Calu3 (cell line): ENCODE measurements around the gene ZNF264. TPM values are rescaled to one million over a fixed set of nuclear protein-coding genes. Genes with fewer than 3 reads are reported as not detected.

Experiments used
- BruUV-seq: library from RNA; stranded (reverse); fragments of 400-500 nt; replicated peaks from 2 replicates; lab custom pipeline; 2021; lab: Mats Ljungman, UMichigan
- CTCF ChIA-PET: fragments of 300-600 bp; sonication (Branson Sonifier 250); formaldehyde crosslinking; loops from one replicate; lab custom pipeline; 2022; ENCODE audit warnings: antibody characterized with exemption; lab: Charles Lee
- DNase-seq: peaks from one replicate; pipeline ENCODE4 v3.0.0; 2022
- H3K27ac Mint-ChIP-seq: one replicate; pipeline ENCODE4 v1.8.0; 2022; ENCODE audit warnings: mixed read lengths; ENCODE audit not compliant: unreplicated experiment
- H3K27me3 Mint-ChIP-seq: one replicate; pipeline ENCODE4 v1.8.0; 2022; ENCODE audit warnings: mixed read lengths; ENCODE audit not compliant: unreplicated experiment
- H3K36me3 Mint-ChIP-seq: one replicate; pipeline ENCODE4 v1.8.0; 2022; ENCODE audit warnings: mild to moderate bottlenecking, moderate library complexity, mixed read lengths; ENCODE audit not compliant: insufficient read depth, unreplicated experiment
- H3K4me1 Mint-ChIP-seq: one replicate; pipeline ENCODE4 v1.8.0; 2022; ENCODE audit warnings: mild to moderate bottlenecking, low read depth, mixed read lengths; ENCODE audit not compliant: unreplicated experiment
- H3K4me3 Mint-ChIP-seq: one replicate; pipeline ENCODE4 v1.8.0; 2022; ENCODE audit warnings: mild to moderate bottlenecking, low read depth, moderate library complexity, mixed read lengths; ENCODE audit not compliant: unreplicated experiment
- H3K9me3 Mint-ChIP-seq: one replicate; pipeline ENCODE4 v1.8.0; 2022; ENCODE audit warnings: low read depth, mixed read lengths; ENCODE audit not compliant: unreplicated experiment
- intact Hi-C: fragments of 100-400 bp; cut with micrococcal nuclease; formaldehyde crosslinking; loops from one replicate; pipeline ENCODE4 v1.10.0; 2022; ENCODE audit not compliant: unreplicated experiment
- total RNA-seq: library from RNA; stranded (reverse); gene quantifications from 2 replicates; pipeline ENCODE4 v1.2.3, GENCODE V29; 2022
- TF ChIP-seq, protein P1 (sequence below): fragments of 200-600 bp; IDR thresholded peaks from one replicate; pipeline ENCODE4 v1.8.0; 2022; ENCODE audit warnings: antibody characterized with exemption; ENCODE audit not compliant: unreplicated experiment

Gene ZNF264
- total RNA-seq, 1 experiment from 2014 or later = 28.7 TPM

DNA sequence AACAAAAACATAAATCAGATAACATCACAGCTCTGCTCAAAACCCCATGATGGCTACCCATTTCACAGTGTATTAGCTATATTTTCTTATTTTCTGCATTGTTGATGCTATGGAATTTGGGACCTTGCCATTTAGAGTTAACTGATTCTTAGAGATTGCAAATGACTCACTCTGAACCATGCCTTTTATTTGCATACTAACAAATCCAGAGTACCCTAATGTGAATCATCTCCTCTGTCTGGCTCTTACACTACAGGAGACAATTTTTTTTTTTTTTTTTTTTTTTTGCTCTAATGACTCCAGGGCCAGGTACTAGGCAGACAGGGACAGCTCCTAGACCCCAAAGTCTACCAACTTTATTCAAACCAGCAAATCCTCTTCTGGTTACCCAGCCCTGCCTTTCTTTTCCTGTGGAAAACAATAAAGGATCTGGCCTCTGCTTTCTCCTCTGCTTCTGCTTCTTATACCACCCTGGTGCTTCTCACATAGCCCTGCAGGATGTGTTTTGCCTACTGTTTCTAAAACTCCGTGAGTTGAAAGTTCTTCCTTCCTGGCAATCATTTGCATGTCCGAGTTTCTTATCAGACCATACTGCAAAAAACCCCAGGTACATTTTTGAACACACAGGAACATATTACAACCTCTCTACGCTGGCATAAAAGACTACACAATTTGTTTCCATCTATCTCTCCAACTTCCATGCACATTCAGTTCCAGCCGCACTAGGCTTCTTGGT is 78.4 kb downstream of the ZNF264 start:
- H3K9me3 Mint-ChIP-seq = peaks cover 10% of the 10 kb centered on the region
- CTCF ChIA-PET = interaction anchor here (0.7 kb wide), 2 partner anchors 37 to 966 kb away, joined by 6 to 10 read pairs; no protein-coding TSS in a partner anchor
- intact Hi-C loops = no loop called here
- H3K4me3 Mint-ChIP-seq = no peak overlapping the region
- no peaks in the 10 kb centered on the region for H3K4me1 Mint-ChIP-seq
- H3K27me3 Mint-ChIP-seq = no peaks in the 10 kb centered on the region
- no peak for DNase-seq
- no peak overlapping the region for H3K27ac Mint-ChIP-seq
- no TSS peak for BruUV-seq
- TF ChIP-seq, protein P1, sequence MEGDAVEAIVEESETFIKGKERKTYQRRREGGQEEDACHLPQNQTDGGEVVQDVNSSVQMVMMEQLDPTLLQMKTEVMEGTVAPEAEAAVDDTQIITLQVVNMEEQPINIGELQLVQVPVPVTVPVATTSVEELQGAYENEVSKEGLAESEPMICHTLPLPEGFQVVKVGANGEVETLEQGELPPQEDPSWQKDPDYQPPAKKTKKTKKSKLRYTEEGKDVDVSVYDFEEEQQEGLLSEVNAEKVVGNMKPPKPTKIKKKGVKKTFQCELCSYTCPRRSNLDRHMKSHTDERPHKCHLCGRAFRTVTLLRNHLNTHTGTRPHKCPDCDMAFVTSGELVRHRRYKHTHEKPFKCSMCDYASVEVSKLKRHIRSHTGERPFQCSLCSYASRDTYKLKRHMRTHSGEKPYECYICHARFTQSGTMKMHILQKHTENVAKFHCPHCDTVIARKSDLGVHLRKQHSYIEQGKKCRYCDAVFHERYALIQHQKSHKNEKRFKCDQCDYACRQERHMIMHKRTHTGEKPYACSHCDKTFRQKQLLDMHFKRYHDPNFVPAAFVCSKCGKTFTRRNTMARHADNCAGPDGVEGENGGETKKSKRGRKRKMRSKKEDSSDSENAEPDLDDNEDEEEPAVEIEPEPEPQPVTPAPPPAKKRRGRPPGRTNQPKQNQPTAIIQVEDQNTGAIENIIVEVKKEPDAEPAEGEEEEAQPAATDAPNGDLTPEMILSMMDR = no peak
- peaks cover 7% of the 10 kb centered on the region for H3K36me3 Mint-ChIP-seq

DNA sequence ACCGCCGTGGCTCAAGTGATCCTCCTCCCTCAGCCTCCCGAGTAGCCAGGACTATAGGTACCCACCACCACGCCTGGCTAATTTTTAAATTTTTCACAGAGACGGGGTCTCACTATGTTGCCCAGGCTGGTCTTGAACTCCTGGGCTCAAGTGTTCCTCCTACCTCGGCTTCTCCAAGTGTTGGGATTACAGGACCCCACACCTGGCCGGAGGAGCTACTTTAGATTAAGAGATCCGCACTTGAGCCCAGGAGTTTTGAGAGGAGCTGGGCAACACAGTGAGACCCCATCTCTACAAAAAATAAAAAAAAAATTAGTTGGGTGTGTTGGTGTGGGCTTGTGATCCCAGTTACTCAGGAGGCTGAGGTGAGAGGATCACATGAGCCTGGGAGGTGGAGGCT is 80.0 kb downstream of the ZNF264 start:
- TF ChIP-seq, protein P1 = no peak
- Mint-ChIP-seq H3K4me3 (no peak overlapping the region), H3K9me3 (peaks cover 3% of the 10 kb centered on the region), H3K4me1 (no peaks in the 10 kb centered on the region), H3K36me3 (peaks cover 8% of the 10 kb centered on the region), H3K27me3 (no peaks in the 10 kb centered on the region), H3K27ac (no peak overlapping the region)
- intact Hi-C loops = no loop called here
- BruUV-seq = no TSS peak
- no peak for DNase-seq
- CTCF ChIA-PET = interaction anchor here (0.6 kb wide), 1 partner anchor 71 kb away, joined by 3 read pairs; no protein-coding TSS in a partner anchor

Other genes with a start within 250 kb of the ZNF264 start
- not detected in 2 replicates for gene USP29, start 71.5 kb upstream of the ZNF264 start, total RNA-seq
- gene ZIM3, start 46.3 kb upstream of the ZNF264 start, total RNA-seq = not detected in 2 replicates
- gene DUXA, start 24.0 kb upstream of the ZNF264 start, total RNA-seq = not detected in 2 replicates
- gene AURKC, start 39.5 kb downstream of the ZNF264 start, total RNA-seq = 0.83 and 1.3 TPM in 2 replicates
- gene ZNF805, start 49.1 kb downstream of the ZNF264 start, total RNA-seq = 13.8 and 14.1 TPM in 2 replicates
- 68.2 and 74.8 TPM in 2 replicates for gene ZNF460, start 89.0 kb downstream of the ZNF264 start, total RNA-seq
- gene ZNF543, start 129.0 kb downstream of the ZNF264 start, total RNA-seq = 8.5 and 9.0 TPM in 2 replicates
- gene ZNF304, start 159.8 kb downstream of the ZNF264 start, total RNA-seq = 6.2 and 6.5 TPM in 2 replicates
- gene TRAPPC2B, start 172.1 kb downstream of the ZNF264 start, total RNA-seq = 11.7 and 16.3 TPM in 2 replicates
- gene ZNF547, start 172.1 kb downstream of the ZNF264 start, total RNA-seq = 7.2 and 7.7 TPM in 2 replicates
- gene ZNF548, start 198.4 kb downstream of the ZNF264 start, total RNA-seq = 20.3 and 23.0 TPM in 2 replicates
- gene ZNF17, start 219.7 kb downstream of the ZNF264 start, total RNA-seq = 14.7 and 15.8 TPM in 2 replicates
- gene ZNF749, start 243.8 kb downstream of the ZNF264 start, total RNA-seq = 20.4 and 20.8 TPM in 2 replicates